GM23338 (cell line): ENCODE measurements around the gene CELF4. TPM values are rescaled to one million over a fixed set of nuclear protein-coding genes. Genes with fewer than 3 reads are reported as not detected.

Experiments
- ATAC-seq: fragments of 200-7000 bp; cut with Tn5 transposase; 3 replicates; pipeline ENCODE4 v1.9.1; 2020
- DNase-seq: peaks from one replicate; pipeline ENCODE4 v3.0.0-alpha.2; 2015; ENCODE audit warnings: low spot score
- H2AFZ ChIP-seq: fragments of 200-600 bp; sonication (generic); 2 replicates; pipeline ENCODE4 v1.8.0; 2016; ENCODE audit warnings: antibody characterized with exemption, mild to moderate bottlenecking, moderate library complexity
- H3F3A ChIP-seq: fragments of 200-600 bp; sonication (generic); replicated peaks from 2 replicates; pipeline ENCODE4 v1.8.0; 2017; ENCODE audit warnings: antibody characterized with exemption, mixed run types, low read depth
- H3K27ac ChIP-seq: fragments of 200-600 bp; sonication (generic); 2 replicates; pipeline ENCODE4 v1.6.1; 2016; ENCODE audit warnings: low read depth
- H3K27me3 ChIP-seq: fragments of 200-600 bp; sonication (generic); 2 replicates; pipeline ENCODE4 v1.8.0; 2016; ENCODE audit warnings: mild to moderate bottlenecking, mixed run types, moderate library complexity; ENCODE audit not compliant: insufficient read depth
- H3K36me3 ChIP-seq: fragments of 200-600 bp; sonication (generic); 2 replicates; pipeline ENCODE4 v1.8.0; 2016; ENCODE audit warnings: mild to moderate bottlenecking; ENCODE audit not compliant: insufficient read depth
- H3K4me1 ChIP-seq: fragments of 200-600 bp; sonication (generic); 2 replicates; pipeline ENCODE4 v1.8.0; 2016; ENCODE audit warnings: mild to moderate bottlenecking, moderate library complexity; ENCODE audit not compliant: insufficient read depth
- H3K4me2 ChIP-seq: fragments of 200-600 bp; sonication (generic); 2 replicates; pipeline ENCODE4 v1.7.1; 2017; ENCODE audit warnings: mixed run types
- H3K4me3 ChIP-seq: fragments of 200-600 bp; sonication (generic); 2 replicates; pipeline ENCODE4 v1.6.1; 2016; ENCODE audit warnings: mixed run types
- H3K79me2 ChIP-seq: fragments of 200-600 bp; sonication (generic); replicated peaks from 2 replicates; pipeline ENCODE4 v1.8.0; 2017; ENCODE audit warnings: mild to moderate bottlenecking; ENCODE audit not compliant: insufficient read depth
- H3K9me2 ChIP-seq: fragments of 200-600 bp; sonication (generic); 2 replicates; pipeline ENCODE4 v1.8.0; 2017; ENCODE audit not compliant: insufficient read depth
- H4K20me1 ChIP-seq: fragments of 200-600 bp; sonication (generic); replicated peaks from 2 replicates; pipeline ENCODE4 v1.8.0; 2017; ENCODE audit warnings: mild to moderate bottlenecking; ENCODE audit not compliant: insufficient read depth
- H3K27ac Mint-ChIP-seq: 2 replicates; pipeline ENCODE4 v1.8.0; 2020; ENCODE audit warnings: inconsistent platforms, mild to moderate bottlenecking, moderate library complexity, mixed read lengths
- H3K27me3 Mint-ChIP-seq: 3 replicates; pipeline ENCODE4 v1.8.0; 2022; ENCODE audit warnings: low read depth, mild to moderate bottlenecking, moderate library complexity, mixed read lengths, inconsistent platforms; ENCODE audit not compliant: insufficient read depth, poor library complexity
- H3K36me3 Mint-ChIP-seq: 3 replicates; pipeline ENCODE4 v1.8.0; 2021; ENCODE audit warnings: low read depth, mild to moderate bottlenecking, inconsistent platforms, moderate library complexity, mixed read lengths
- H3K4me1 Mint-ChIP-seq: 3 replicates; pipeline ENCODE4 v1.8.0; 2020; ENCODE audit warnings: mild to moderate bottlenecking, inconsistent platforms, mixed read lengths
- H3K4me3 Mint-ChIP-seq: 3 replicates; pipeline ENCODE4 v1.8.0; 2021; ENCODE audit warnings: moderate library complexity, mild to moderate bottlenecking, inconsistent platforms, mixed read lengths
- H3K9me3 Mint-ChIP-seq: 3 replicates; pipeline ENCODE4 v1.8.0; 2020; ENCODE audit warnings: moderate library complexity, mild to moderate bottlenecking, inconsistent platforms, mixed read lengths
- CREB1 ChIP-seq: fragments of 250-450 bp; sonication (Bioruptor Pico); IDR thresholded peaks from 2 replicates; pipeline ENCODE4 v1.5.0; 2020; ENCODE audit warnings: low read depth, mild to moderate bottlenecking, moderate library complexity
- EZH2 ChIP-seq: fragments of 200-600 bp; sonication (generic); IDR thresholded peaks from one replicate; pipeline ENCODE4 v1.8.0; 2017; ENCODE audit warnings: antibody characterized with exemption, mild to moderate bottlenecking, low read depth; ENCODE audit not compliant: unreplicated experiment
- EZH2phosphoT487 ChIP-seq: fragments of 200-600 bp; sonication (generic); IDR thresholded peaks from one replicate; pipeline ENCODE4 v1.8.1; 2018; ENCODE audit warnings: antibody characterized with exemption; ENCODE audit not compliant: unreplicated experiment
- NANOG ChIP-seq: IDR thresholded peaks from 2 replicates; pipeline ENCODE4 v1.6.1; 2016; ENCODE audit warnings: antibody characterized with exemption, borderline replicate concordance
- POLR2AphosphoS5 ChIP-seq: IDR thresholded peaks from 2 replicates; pipeline ENCODE4 v1.6.1; 2016; ENCODE audit warnings: antibody characterized with exemption, low read depth
- REST ChIP-seq: IDR thresholded peaks from one replicate; pipeline ENCODE4 v1.6.1; 2018; ENCODE audit warnings: antibody characterized with exemption; ENCODE audit not compliant: unreplicated experiment
- ZNF331 ChIP-seq: fragments of 250-450 bp; sonication (Bioruptor Pico); IDR thresholded peaks from 2 replicates; pipeline ENCODE4 v1.5.0; 2020; ENCODE audit warnings: low read depth, mild to moderate bottlenecking, moderate library complexity
- ZNF462 ChIP-seq: fragments of 250-450 bp; sonication (Bioruptor Pico); IDR thresholded peaks from 2 replicates; pipeline ENCODE4 v1.5.0; 2020; ENCODE audit warnings: mild to moderate bottlenecking, moderate library complexity
- polyA plus RNA-seq: library from polyadenylated mRNA; unstranded; fragments of >200 nt; fragmentation: Nextera tagmentation; extraction: Ambion mirVana; gene quantifications from 2 replicates; pipeline ENCODE4 v1.2.1, GENCODE V29; 2016
- total RNA-seq: library from RNA; depleted of rRNA; stranded (reverse); fragments of >200 nt; shearing (Covaris generic); gene quantifications from 2 replicates; pipeline ENCODE4 v1.2.3, GENCODE V29; 2014
- TF ChIP-seq, protein P1 (sequence below), 2 experiments: fragments of 200-600 bp in 1 of 2; sonication (generic) in 1 of 2; conservative IDR thresholded peaks; 2 replicates each; pipeline versions ENCODE4 v1.5.1 to v1.6.1; 2016 to 2017; ENCODE audit warnings: antibody characterized with exemption in 2 of 2, low read depth in 2 of 2, mild to moderate bottlenecking in 2 of 2, moderate library complexity in 1 of 2

Gene CELF4
- total and polyA plus RNA-seq, 2 experiments from 2014 or later, result 2.6 to 6.7 TPM

GRCh38 chr18:37321582-37322491, 243.8 kb downstream of the CELF4 start (continued):
- TF ChIP-seq ZNF462 (CRISPR knock-in tag), result no peak

GRCh38 chr18:37320317-37320716, 245.3 kb downstream of the CELF4 start:
- no peaks in the 10 kb centered on the region for H3K9me3 Mint-ChIP-seq
- H3K27ac ChIP-seq, result no peak overlapping the region
- no peak overlapping the region for H3K4me3 ChIP-seq
- no peaks in the 10 kb centered on the region for H4K20me1 ChIP-seq
- H2AFZ ChIP-seq, result no peak overlapping the region
- DNase-seq (no peak), ATAC-seq (no peak)
- H3K4me3 Mint-ChIP-seq, result no peak overlapping the region
- H3K4me2 ChIP-seq, result no peak overlapping the region
- H3K36me3 ChIP-seq, result no peaks in the 10 kb centered on the region
- H3K79me2 ChIP-seq, result no peaks in the 10 kb centered on the region
- H3K27me3 Mint-ChIP-seq, result peaks cover 13% of the 10 kb centered on the region
- no peaks in the 10 kb centered on the region for H3F3A ChIP-seq
- peaks cover 4% of the 10 kb centered on the region; the same call in 2 of the 3 replicates for H3K4me1 Mint-ChIP-seq
- H3K27me3 ChIP-seq, result 0 out of 2 replicates have a peak, but pooled peaks cover 3% of the 10 kb centered on the region
- H3K36me3 Mint-ChIP-seq, result no peaks in the 10 kb centered on the region
- H3K9me2 ChIP-seq, result no peaks in the 10 kb centered on the region
- H3K4me1 ChIP-seq, result no peaks in the 10 kb centered on the region
- no peak overlapping the region for H3K27ac Mint-ChIP-seq
- TF ChIP-seq EZH2 (no peak), EZH2phosphoT487 (no peak), ZNF331 (CRISPR knock-in tag) (no peak), POLR2AphosphoS5 (no peak), NANOG (no peak), REST (no peak), CREB1 (no peak)
- TF ChIP-seq, protein P1, sequence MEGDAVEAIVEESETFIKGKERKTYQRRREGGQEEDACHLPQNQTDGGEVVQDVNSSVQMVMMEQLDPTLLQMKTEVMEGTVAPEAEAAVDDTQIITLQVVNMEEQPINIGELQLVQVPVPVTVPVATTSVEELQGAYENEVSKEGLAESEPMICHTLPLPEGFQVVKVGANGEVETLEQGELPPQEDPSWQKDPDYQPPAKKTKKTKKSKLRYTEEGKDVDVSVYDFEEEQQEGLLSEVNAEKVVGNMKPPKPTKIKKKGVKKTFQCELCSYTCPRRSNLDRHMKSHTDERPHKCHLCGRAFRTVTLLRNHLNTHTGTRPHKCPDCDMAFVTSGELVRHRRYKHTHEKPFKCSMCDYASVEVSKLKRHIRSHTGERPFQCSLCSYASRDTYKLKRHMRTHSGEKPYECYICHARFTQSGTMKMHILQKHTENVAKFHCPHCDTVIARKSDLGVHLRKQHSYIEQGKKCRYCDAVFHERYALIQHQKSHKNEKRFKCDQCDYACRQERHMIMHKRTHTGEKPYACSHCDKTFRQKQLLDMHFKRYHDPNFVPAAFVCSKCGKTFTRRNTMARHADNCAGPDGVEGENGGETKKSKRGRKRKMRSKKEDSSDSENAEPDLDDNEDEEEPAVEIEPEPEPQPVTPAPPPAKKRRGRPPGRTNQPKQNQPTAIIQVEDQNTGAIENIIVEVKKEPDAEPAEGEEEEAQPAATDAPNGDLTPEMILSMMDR (conservative IDR thresholded peaks at IDR 0.05; ENCODE audit: low read depth in 2 of 2), result no peak
